GM12872 (cell line): ENCODE data around the gene NOP14.

Source experiments
- CTCF ChIP-seq: IDR thresholded peaks from 3 replicates; pipeline ENCODE4 v1.5.1; 2011; ENCODE audit warnings: low read depth, mild to moderate bottlenecking, low read length, moderate library complexity; ENCODE audit not compliant: insufficient read depth

NOP14 gene

GRCh38 chr4:2936773-2937145 is 26.4 kb downstream of the NOP14 start:
- TF ChIP-seq CTCF = no peak

DNA sequence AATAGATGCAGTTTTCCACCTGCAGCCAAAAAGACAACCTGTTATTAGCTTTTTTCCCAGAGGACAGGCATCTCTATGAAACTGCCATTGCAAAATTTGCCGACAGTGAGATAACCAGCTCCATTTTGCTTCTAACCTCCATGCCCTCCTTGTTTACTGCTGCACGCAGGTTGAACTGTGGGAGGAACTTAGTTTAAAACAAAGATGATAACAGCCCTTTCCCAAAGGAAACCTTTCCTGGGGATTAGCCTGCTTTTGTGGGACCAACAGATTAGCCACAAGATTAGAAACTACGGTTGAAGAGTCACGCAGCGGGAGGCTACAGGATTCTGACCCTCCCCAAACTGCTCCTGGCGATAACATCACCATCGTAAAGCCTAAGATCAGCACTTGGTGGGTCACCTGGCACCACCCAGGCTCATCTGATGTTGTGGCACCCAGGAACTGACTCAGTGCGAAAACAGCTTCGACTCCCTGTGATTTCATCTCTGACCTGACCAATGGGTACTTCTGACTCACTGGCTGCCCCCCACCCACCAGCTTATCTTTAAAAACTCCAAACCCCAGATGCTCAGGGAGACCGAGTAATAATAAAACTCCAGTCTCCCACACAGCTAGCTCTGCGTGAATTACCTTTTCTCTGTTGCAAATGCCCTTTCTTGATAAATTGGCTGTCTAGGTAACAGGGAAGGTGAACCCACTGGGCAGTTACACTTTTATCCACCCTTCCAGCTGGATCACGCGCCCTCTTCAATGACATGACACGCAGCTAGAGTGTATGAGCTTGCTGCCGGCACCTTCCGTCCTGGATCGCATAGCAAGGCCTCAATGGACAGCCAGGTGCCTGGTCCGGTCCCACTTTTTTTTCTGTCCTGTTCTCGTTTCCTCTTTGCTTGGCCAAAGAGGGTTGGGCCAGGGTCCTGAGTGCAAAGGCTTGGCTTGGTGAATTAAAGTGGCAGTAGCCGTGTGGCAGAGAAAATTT is 27.2 kb downstream of the NOP14 start:
- no peak for TF ChIP-seq CTCF

DNA sequence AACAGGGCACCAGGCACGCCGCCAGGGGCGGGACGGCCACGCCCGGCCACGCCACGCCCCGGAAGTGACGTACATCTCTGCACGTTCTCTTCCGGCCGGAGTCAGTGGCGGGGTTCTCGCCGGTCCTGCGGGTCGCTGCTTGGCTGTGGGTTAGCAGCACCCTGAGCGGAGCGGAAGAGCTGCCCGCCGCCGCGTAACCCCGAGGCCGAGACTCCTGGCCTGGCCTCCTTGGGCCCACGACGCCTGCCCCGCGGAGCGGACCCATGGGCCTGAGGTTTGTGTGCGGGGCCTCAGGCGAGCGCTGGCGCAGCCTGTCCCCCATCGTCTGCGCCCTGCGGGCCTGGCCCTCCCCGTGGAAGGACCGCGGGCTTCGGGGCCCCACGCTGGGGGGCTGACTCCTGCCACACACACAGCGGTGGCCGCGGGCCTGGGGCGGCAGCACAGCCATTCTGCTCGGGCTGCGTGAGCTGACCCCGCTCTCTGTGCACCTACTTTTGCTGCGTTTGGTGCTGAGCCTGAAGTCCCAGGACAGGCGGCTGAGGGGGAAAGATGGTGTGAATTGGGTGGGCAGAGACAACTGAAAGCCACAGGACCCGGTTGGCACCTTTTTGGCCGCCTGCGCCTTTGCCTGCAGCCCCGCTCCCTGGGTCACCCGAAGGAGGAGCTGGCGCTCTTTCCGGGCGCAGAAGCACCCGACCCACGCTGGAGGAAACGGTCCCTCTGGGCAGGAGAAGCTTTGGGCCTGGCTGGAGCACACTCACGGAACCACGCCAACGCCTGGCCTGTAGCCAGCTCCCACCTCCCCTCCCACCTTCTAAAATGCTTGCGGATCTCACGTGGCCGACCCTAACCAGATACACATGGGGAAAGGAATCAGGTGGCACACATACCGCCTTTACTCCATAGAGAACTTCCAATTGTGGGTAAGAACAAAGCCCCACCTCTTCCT is 28.1 kb downstream of the NOP14 start:
- TF ChIP-seq CTCF = no peak

DNA sequence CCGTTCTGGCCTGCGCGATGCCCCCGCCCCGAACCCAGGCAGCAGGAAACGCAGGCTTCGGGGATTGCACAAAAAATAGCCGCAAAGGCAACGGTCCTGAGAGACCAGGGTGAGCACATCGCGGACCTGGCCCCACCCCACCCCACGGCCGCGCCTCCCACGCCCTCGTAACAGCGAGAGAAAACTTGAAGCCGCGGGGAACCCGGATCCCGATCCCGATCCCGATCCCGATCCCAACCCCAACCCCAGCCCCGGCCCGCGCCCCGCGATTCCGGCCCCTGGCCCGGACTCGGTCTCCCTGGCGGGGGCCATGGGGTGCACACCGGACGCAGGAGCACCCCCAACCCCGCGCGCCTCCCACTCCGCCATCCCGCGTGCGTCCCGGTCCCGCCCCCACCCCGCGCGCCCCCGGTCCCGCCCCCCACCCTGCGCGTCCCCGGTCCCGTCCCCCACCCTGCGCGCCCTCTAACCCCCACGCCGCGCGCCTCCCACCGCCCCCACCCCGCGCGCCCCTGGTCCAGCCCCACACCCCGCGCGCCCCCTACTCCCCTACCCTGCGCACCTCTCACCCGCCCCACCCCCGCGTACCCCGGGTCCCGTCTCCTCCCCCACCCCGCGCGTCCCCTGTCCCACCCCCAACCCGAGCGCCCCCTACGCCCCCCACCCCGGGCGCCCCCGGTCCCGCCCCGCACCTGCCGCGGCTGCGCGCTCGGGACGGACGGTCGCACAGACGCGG is 29.0 kb downstream of the NOP14 start:
- TF ChIP-seq CTCF = no peak

DNA sequence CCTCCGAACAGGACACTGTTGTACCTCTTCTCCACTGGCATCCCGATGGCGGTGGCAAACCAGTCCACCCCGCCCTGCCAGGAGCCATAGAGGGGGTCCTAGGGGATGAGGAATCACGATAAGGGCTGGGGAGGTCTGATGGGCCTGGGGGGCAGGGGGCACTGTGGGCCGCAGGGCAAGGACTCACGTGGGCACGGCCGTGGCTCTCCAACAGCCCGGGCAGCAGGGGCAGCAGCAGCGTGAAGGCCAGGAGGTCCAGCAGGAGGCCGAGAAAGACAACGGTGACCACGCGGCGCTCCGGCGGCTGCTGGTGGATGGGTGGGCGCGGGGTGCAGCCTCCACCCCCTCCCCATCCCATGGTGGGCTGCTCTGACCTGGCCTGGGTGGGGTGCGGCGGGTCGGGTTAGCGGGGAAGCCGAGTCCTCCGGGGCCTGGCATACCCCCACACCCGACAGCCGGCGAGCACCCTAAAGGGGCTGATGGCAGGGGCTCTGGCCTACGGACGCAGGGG is 29.6 kb downstream of the NOP14 start:
- TF ChIP-seq CTCF = no peak

DNA sequence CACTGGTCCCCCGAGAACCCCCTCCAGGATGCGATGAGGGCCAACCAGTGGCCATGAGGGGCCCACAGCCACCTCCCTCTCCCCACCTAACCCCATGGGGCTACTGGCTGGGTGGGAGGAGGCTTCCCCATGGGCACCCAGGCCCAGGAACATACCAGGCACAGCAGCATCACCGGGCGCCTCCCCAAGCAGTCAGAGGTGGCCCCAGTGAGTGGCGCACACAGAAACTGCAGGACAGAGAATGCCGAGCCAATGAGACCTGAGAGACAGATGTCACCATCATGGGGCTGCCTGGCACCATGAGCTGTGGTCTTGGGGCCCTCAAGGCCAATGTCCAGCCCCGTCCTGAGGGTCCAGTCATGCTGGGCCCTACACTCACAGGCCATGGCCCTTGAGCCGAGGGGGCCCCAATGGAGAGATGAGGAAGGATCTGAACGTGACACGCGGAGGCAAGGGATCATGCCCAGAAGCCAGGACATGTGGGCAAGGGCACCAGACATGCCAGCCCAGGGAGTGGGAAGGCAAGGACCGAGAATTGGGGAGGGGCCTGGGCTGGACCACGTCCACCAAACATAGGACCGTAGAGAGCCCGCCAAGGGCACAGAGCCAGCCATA is 30.1 kb downstream of the NOP14 start:
- TF ChIP-seq CTCF = no peak
